Mesothelial cell of epicardium (in vitro differentiated cells): ENCODE data around the gene APIP. TPM values are rescaled to one million over a fixed set of nuclear protein-coding genes. Genes with fewer than 3 reads are reported as not detected.

Experiments used
- DNase-seq, 2 experiments: peaks; one replicate each; pipeline ENCODE4 v3.0.0; 2021; ENCODE audit warnings: low spot score in 2 of 2; ENCODE audit not compliant: unreplicated experiment in 2 of 2
- H3K27ac Mint-ChIP-seq: 2 replicates; pipeline ENCODE4 v1.8.0; 2021; ENCODE audit warnings: mixed read lengths
- H3K27me3 Mint-ChIP-seq: 2 replicates; pipeline ENCODE4 v1.8.0; 2021; ENCODE audit warnings: low read depth, mixed read lengths
- H3K36me3 Mint-ChIP-seq: 2 replicates; pipeline ENCODE4 v1.8.0; 2021; ENCODE audit warnings: mixed read lengths
- H3K4me1 Mint-ChIP-seq: 2 replicates; pipeline ENCODE4 v1.8.0; 2021; ENCODE audit warnings: mixed read lengths
- H3K4me3 Mint-ChIP-seq: 2 replicates; pipeline ENCODE4 v1.8.0; 2021; ENCODE audit warnings: mild to moderate bottlenecking, moderate library complexity, mixed read lengths
- H3K9me3 Mint-ChIP-seq: 2 replicates; pipeline ENCODE4 v1.8.0; 2021; ENCODE audit warnings: mixed read lengths
- CTCF ChIP-seq: fragments of 200-600 bp; sonication (generic); IDR thresholded peaks from one replicate; pipeline ENCODE4 v1.5.0; 2021; ENCODE audit warnings: antibody characterized with exemption; ENCODE audit not compliant: unreplicated experiment
- total RNA-seq: library from RNA; stranded (reverse); gene quantifications from 3 replicates; pipeline ENCODE4 v1.2.1, GENCODE V29; 2021

APIP gene
- total RNA-seq, 1 donor from 2014 or later, result 22.9 TPM

- no peaks in the 10 kb centered on the region for H3K9me3 Mint-ChIP-seq
Observed at GRCh38 chr11:34928960-34929680, 12.9 kb upstream of the APIP start.

GRCh38 chr11:34928268-34928959 lies 12.2 kb upstream of the APIP start:
- DNase-seq, result no peak
- no peak overlapping the region for H3K4me3 Mint-ChIP-seq
- no peak for TF ChIP-seq CTCF
- peaks cover 12% of the 10 kb centered on the region for H3K36me3 Mint-ChIP-seq
- no peak overlapping the region for H3K27ac Mint-ChIP-seq
- H3K9me3 Mint-ChIP-seq, result no peaks in the 10 kb centered on the region
- no peaks in the 10 kb centered on the region for H3K27me3 Mint-ChIP-seq
- H3K4me1 Mint-ChIP-seq, result peaks cover 30% of the 10 kb centered on the region

More at GRCh38 chr11:34928960-34929680, 12.9 kb upstream of the APIP start:
- H3K27me3 Mint-ChIP-seq, result no peaks in the 10 kb centered on the region
- H3K27ac Mint-ChIP-seq, result no peak overlapping the region
- H3K4me3 Mint-ChIP-seq, result no peak overlapping the region
- H3K36me3 Mint-ChIP-seq, result peaks cover 17% of the 10 kb centered on the region
- H3K4me1 Mint-ChIP-seq, result peaks cover 30% of the 10 kb centered on the region
- TF ChIP-seq CTCF, result no peak
- no peak for DNase-seq

- H3K27me3 Mint-ChIP-seq, result no peaks in the 10 kb centered on the region
Observed at GRCh38 chr11:34926831-34927132, 10.6 kb upstream of the APIP start.

GRCh38 chr11:34926101-34926830 lies 10.1 kb upstream of the APIP start:
- Mint-ChIP-seq H3K9me3 (no peaks in the 10 kb centered on the region), H3K27me3 (no peaks in the 10 kb centered on the region), H3K36me3 (peaks cover 3% of the 10 kb centered on the region), H3K4me3 (no peak overlapping the region), H3K27ac (no peak overlapping the region), H3K4me1 (peaks cover 31% of the 10 kb centered on the region)
- DNase-seq, result no peak
- peak; percentile 56 for TF ChIP-seq CTCF

More at GRCh38 chr11:34926831-34927132, 10.6 kb upstream of the APIP start:
- Mint-ChIP-seq H3K4me1 (peaks cover 30% of the 10 kb centered on the region), H3K27ac (no peak overlapping the region), H3K4me3 (no peak overlapping the region), H3K36me3 (peaks cover 3% of the 10 kb centered on the region), H3K9me3 (no peaks in the 10 kb centered on the region)
- no peak for DNase-seq
- no peak for TF ChIP-seq CTCF

- Mint-ChIP-seq H3K4me1 (peaks cover 36% of the 10 kb centered on the region), H3K27ac (peak overlapping the region; percentile 44), H3K36me3 (peaks cover 3% of the 10 kb centered on the region), H3K4me3 (no peak overlapping the region), H3K9me3 (no peaks in the 10 kb centered on the region), H3K27me3 (no peaks in the 10 kb centered on the region)
- TF ChIP-seq CTCF, result no peak
- DNase-seq, result no peak
Observed at GRCh38 chr11:34924714-34925113, 8.5 kb upstream of the APIP start.
